Upper lobe of right lung (tissue), 1 donor: Measurements from ENCODE around the gene GCC2. TPM values are rescaled to one million over a fixed set of nuclear protein-coding genes. Genes with fewer than 3 reads are reported as not detected.
A peak's percentile ranks its signal among the peaks of the same experiment; 100 is the strongest.
"Not testable (repeated sequence)": the region's sequence is repeated elsewhere in the genome, so short reads cannot be mapped to it uniquely, and the experiment has no call there.

Experiments used
- ATAC-seq: fragments of 200-7000 bp; cut with Tn5 transposase; one replicate; pipeline ENCODE4 v1.9.1; 2020; ENCODE audit warnings: mild to moderate bottlenecking, moderate library complexity
- DNase-seq: peaks from one replicate; pipeline ENCODE4 v3.0.0-alpha.2; 2020
- H3K27ac ChIP-seq: fragments of 200-600 bp; one replicate; pipeline ENCODE4 v1.8.0; 2022
- H3K27me3 ChIP-seq: fragments of 200-600 bp; one replicate; pipeline ENCODE4 v1.8.0; 2022; ENCODE audit warnings: mild to moderate bottlenecking
- H3K36me3 ChIP-seq: fragments of 200-600 bp; one replicate; pipeline ENCODE4 v1.8.0; 2022
- H3K4me1 ChIP-seq: fragments of 200-600 bp; one replicate; pipeline ENCODE4 v1.8.0; 2022
- H3K4me3 ChIP-seq: fragments of 200-600 bp; one replicate; pipeline ENCODE4 v1.8.0; 2022; ENCODE audit warnings: mild to moderate bottlenecking
- H3K9me3 ChIP-seq: fragments of 200-600 bp; one replicate; pipeline ENCODE4 v1.8.0; 2022
- CTCF ChIP-seq: fragments of 200-600 bp; IDR thresholded peaks from one replicate; pipeline ENCODE4 v1.8.0; 2022; ENCODE audit warnings: antibody characterized with exemption
- intact Hi-C: fragments of 100-400 bp; cut with DNase I; formaldehyde crosslinking; loops from one replicate; pipeline ENCODE4 v1.11.0; 2022
- total RNA-seq: library from RNA; stranded (reverse); fragmentation: NEBNext Ultra II Directional; extraction: Animal tissue kit (Norgen Biotek cat#: 25700); gene quantifications from one replicate; pipeline ENCODE4 v1.2.1, GENCODE V29; 2021
- donor health status: DM: no; HTN: yes; CAD: no; lungs with severe emphysema.

Gene GCC2
- total RNA-seq, 1 donor from 2014 or later: 54.5 TPM

- H3K4me1 ChIP-seq: no peaks in the 10 kb centered on the region
- H3K27me3 ChIP-seq: no peaks in the 10 kb centered on the region
- no peak for ATAC-seq
Measured at GRCh38 chr2:108492364-108492763, 43.4 kb downstream of the GCC2 start.

GRCh38 chr2:108496167-108496566, 47.2 kb downstream of the GCC2 start:
- H3K27ac ChIP-seq, ATAC-seq, H3K27me3 ChIP-seq, intact Hi-C loops, H3K4me3 ChIP-seq, H3K9me3 ChIP-seq, DNase-seq, H3K4me1 ChIP-seq: not testable (repeated sequence)
- peaks cover 48% of the 10 kb centered on the region for H3K36me3 ChIP-seq

More at GRCh38 chr2:108492364-108492763, 43.4 kb downstream of the GCC2 start:
- intact Hi-C loops: no loop called here
- no peak for DNase-seq
- no peak for TF ChIP-seq CTCF
- no peak overlapping the region for H3K27ac ChIP-seq
- H3K9me3 ChIP-seq: no peaks in the 10 kb centered on the region
- no peak overlapping the region for H3K4me3 ChIP-seq
- peaks cover 80% of the 10 kb centered on the region for H3K36me3 ChIP-seq

- H3K9me3 ChIP-seq, H3K27ac ChIP-seq, DNase-seq, H3K27me3 ChIP-seq, H3K4me1 ChIP-seq, H3K4me3 ChIP-seq, ATAC-seq, intact Hi-C loops: not testable (repeated sequence)
- H3K36me3 ChIP-seq: peaks cover 13% of the 10 kb centered on the region
Measured at GRCh38 chr2:108507620-108508019, 58.6 kb downstream of the GCC2 start.

GRCh38 chr2:108512431-108512830, 63.4 kb downstream of the GCC2 start:
- ATAC-seq, H3K36me3 ChIP-seq, DNase-seq, H3K27ac ChIP-seq, intact Hi-C loops, H3K4me1 ChIP-seq, H3K27me3 ChIP-seq, H3K4me3 ChIP-seq, H3K9me3 ChIP-seq: not testable (repeated sequence)

- H3K4me3 ChIP-seq, H3K27ac ChIP-seq, ATAC-seq, DNase-seq, H3K4me1 ChIP-seq, intact Hi-C loops, H3K27me3 ChIP-seq, H3K36me3 ChIP-seq, H3K9me3 ChIP-seq: not testable (repeated sequence)
Measured at GRCh38 chr2:108514478-108514877, 65.5 kb downstream of the GCC2 start.

- H3K4me1 ChIP-seq, H3K27ac ChIP-seq, H3K27me3 ChIP-seq, H3K9me3 ChIP-seq, DNase-seq, intact Hi-C loops, H3K4me3 ChIP-seq, ATAC-seq, H3K36me3 ChIP-seq: not testable (repeated sequence)
Measured at GRCh38 chr2:108524688-108525087, 75.7 kb downstream of the GCC2 start.

- H3K36me3 ChIP-seq, H3K27me3 ChIP-seq, ATAC-seq, H3K4me3 ChIP-seq, H3K4me1 ChIP-seq, H3K9me3 ChIP-seq, H3K27ac ChIP-seq, intact Hi-C loops, DNase-seq: not testable (repeated sequence)
Measured at GRCh38 chr2:108525258-108525657, 76.3 kb downstream of the GCC2 start.

- ATAC-seq (no peak), DNase-seq (no peak)
- H3K27me3 ChIP-seq: no peaks in the 10 kb centered on the region
- no peak overlapping the region for H3K4me3 ChIP-seq
- H3K9me3 ChIP-seq: no peaks in the 10 kb centered on the region
- no peak overlapping the region for H3K27ac ChIP-seq
- intact Hi-C loops: no loop called here
- no peaks in the 10 kb centered on the region for H3K36me3 ChIP-seq
- H3K4me1 ChIP-seq: peaks cover 2% of the 10 kb centered on the region
- TF ChIP-seq CTCF: no peak
Measured at GRCh38 chr2:108531674-108532055, 82.7 kb downstream of the GCC2 start.

- ATAC-seq (peak; percentile 97), DNase-seq (peak; percentile 97)
- no peak for TF ChIP-seq CTCF
- Histone ChIP-seq H3K36me3 (no peaks in the 10 kb centered on the region), H3K27ac (peak within 1 kb of the TSS; percentile 94), H3K9me3 (no peaks in the 10 kb centered on the region), H3K4me3 (peak within 1 kb of the TSS; percentile 79), H3K27me3 (no peaks in the 10 kb centered on the region), H3K4me1 (peaks cover 10% of the 10 kb centered on the region)
- intact Hi-C loops: no loop called here
Measured at GRCh38 chr2:108533832-108534583, 85.0 kb downstream of the GCC2 start, which contains the start of gene LIMS1. Gene LIMS1 (plus strand): TSS chr2:108534470. CDS start chr2:108534563, 93 bp downstream.
